GM18507 (cell line): ENCODE data around the gene SNED1.

Experiments used
- DNase-seq: peaks from one replicate; pipeline ENCODE4 v3.0.0; 2011; ENCODE audit warnings: low read depth; ENCODE audit not compliant: insufficient read length; ENCODE audit errors: extremely low spot score
- FAIRE-seq: peaks from 2 replicates; lab custom pipeline; 2011; peaks lifted over from hg19 to GRCh38; lab: Jason Lieb, UNC

SNED1 gene

GRCh38 chr2:240959214-240959940, 39.0 kb upstream of the SNED1 start:
- DNase-seq (no peak), FAIRE-seq (no peak)

- FAIRE-seq = no peak
- DNase-seq = no peak
Measured at GRCh38 chr2:240959941-240960308, 38.5 kb upstream of the SNED1 start.

GRCh38 chr2:240960309-240960970, 38.0 kb upstream of the SNED1 start:
- FAIRE-seq = no peak
- DNase-seq = no peak

- FAIRE-seq (no peak), DNase-seq (no peak)
Measured at GRCh38 chr2:240960971-240961876, 37.2 kb upstream of the SNED1 start.

- FAIRE-seq (no peak), DNase-seq (no peak)
Measured at GRCh38 chr2:240961910-240962299, 36.5 kb upstream of the SNED1 start.

GRCh38 chr2:240962300-240963064, 35.9 kb upstream of the SNED1 start:
- FAIRE-seq (no peak), DNase-seq (no peak)

- FAIRE-seq (no peak), DNase-seq (no peak)
Measured at GRCh38 chr2:240963065-240963867, 35.2 kb upstream of the SNED1 start.

- no peak for DNase-seq
- no peak for FAIRE-seq
Measured at GRCh38 chr2:240963868-240964703, 34.3 kb upstream of the SNED1 start.

- FAIRE-seq (no peak), DNase-seq (no peak)
Measured at GRCh38 chr2:240964704-240965295, 33.6 kb upstream of the SNED1 start.

GRCh38 chr2:240965296-240965904, 33.0 kb upstream of the SNED1 start:
- FAIRE-seq (no peak), DNase-seq (no peak)

- FAIRE-seq (no peak), DNase-seq (no peak)
Measured at GRCh38 chr2:240965905-240966456, 32.4 kb upstream of the SNED1 start.

- no peak for FAIRE-seq
- DNase-seq = no peak
Measured at GRCh38 chr2:240966457-240966905, 31.9 kb upstream of the SNED1 start.

- FAIRE-seq = no peak
- DNase-seq = no peak
Measured at GRCh38 chr2:240966906-240967680, 31.3 kb upstream of the SNED1 start.

GRCh38 chr2:240967681-240968621, 30.5 kb upstream of the SNED1 start:
- no peak for DNase-seq
- no peak for FAIRE-seq
